Keratinocyte (primary cell): ENCODE results near the gene KHNYN. TPM values are rescaled to one million over a fixed set of nuclear protein-coding genes. Genes with fewer than 3 reads are reported as not detected.

Source experiments
- DNase-seq: peaks from one replicate; pipeline ENCODE4 v3.0.0-alpha.2; 2011; ENCODE audit warnings: low read depth, missing footprints, low spot score
- FAIRE-seq: peaks from 2 replicates; lab custom pipeline; 2011; peaks lifted over from hg19 to GRCh38; lab: Jason Lieb, UNC
- H2AFZ ChIP-seq: 2 replicates; pipeline ENCODE4 v1.6.0; 2012; ENCODE audit warnings: low read length, control low read depth, inconsistent platforms; ENCODE audit not compliant: control insufficient read depth
- H3K27ac ChIP-seq: 2 replicates; pipeline ENCODE4 v1.5.1; 2011; ENCODE audit warnings: low read length; ENCODE audit not compliant: control insufficient read depth, insufficient read depth
- H3K27me3 ChIP-seq: 3 replicates; pipeline ENCODE4 v1.6.0; 2011; ENCODE audit warnings: low read length; ENCODE audit not compliant: control insufficient read depth, insufficient read depth; ENCODE audit errors: extremely low read depth
- H3K36me3 ChIP-seq, 2 experiments: 2 replicates in 1 of 2; 3 replicates in 1 of 2; pipeline ENCODE4 v1.5.1; 2011; ENCODE audit warnings: low read length in 2 of 2, mild to moderate bottlenecking in 1 of 2; ENCODE audit not compliant: control insufficient read depth in 2 of 2, insufficient read depth in 2 of 2; ENCODE audit errors: extremely low read depth in 1 of 2
- H3K4me1 ChIP-seq: 3 replicates; pipeline ENCODE4 v1.5.1; 2011; ENCODE audit warnings: low read length; ENCODE audit not compliant: control insufficient read depth, insufficient read depth; ENCODE audit errors: extremely low read depth
- H3K4me2 ChIP-seq: 3 replicates; pipeline ENCODE4 v1.6.0; 2011; ENCODE audit warnings: low read depth, low read length; ENCODE audit not compliant: control insufficient read depth, insufficient read depth; ENCODE audit errors: extremely low read depth
- H3K4me3 ChIP-seq, 3 experiments: fragments of 200-600 bp in 1 of 3; sonication (generic) in 1 of 3; 2 replicates in 2 of 3; 3 replicates in 1 of 3; pipeline ENCODE4 v1.5.1; 2011 to 2016; ENCODE audit warnings: low read length in 3 of 3, mild to moderate bottlenecking in 3 of 3, control low read depth in 2 of 3, inconsistent platforms in 1 of 3, low read depth in 1 of 3, mixed read lengths in 1 of 3, mixed run types in 1 of 3, moderate library complexity in 1 of 3; ENCODE audit not compliant: control insufficient read depth in 2 of 3, insufficient read depth in 2 of 3; ENCODE audit errors: extremely low read depth in 1 of 3
- H3K79me2 ChIP-seq: 2 replicates; pipeline ENCODE4 v1.6.0; 2012; ENCODE audit warnings: low read length; ENCODE audit not compliant: control insufficient read depth, insufficient read depth
- H3K9ac ChIP-seq: 3 replicates; pipeline ENCODE4 v1.6.0; 2011; ENCODE audit warnings: low read length; ENCODE audit not compliant: control insufficient read depth, insufficient read depth; ENCODE audit errors: extremely low read depth
- H3K9me1 ChIP-seq: 3 replicates; pipeline ENCODE4 v1.6.0; 2011; ENCODE audit warnings: low read length; ENCODE audit not compliant: control insufficient read depth, insufficient read depth; ENCODE audit errors: extremely low read depth
- H3K9me3 ChIP-seq: 2 replicates; pipeline ENCODE4 v1.5.1; 2012; ENCODE audit warnings: low read depth, low read length; ENCODE audit not compliant: control insufficient read depth
- H4K20me1 ChIP-seq: 3 replicates; pipeline ENCODE4 v1.6.0; 2011; ENCODE audit warnings: low read length; ENCODE audit not compliant: control insufficient read depth, insufficient read depth; ENCODE audit errors: extremely low read depth
- EZH2 ChIP-seq: IDR thresholded peaks from one replicate; pipeline ENCODE4 v1.6.1; 2012; ENCODE audit warnings: inconsistent platforms, mild to moderate bottlenecking, low read length, moderate library complexity
- dilution Hi-C: fragments of 300-500 bp; cut with MboI; formaldehyde crosslinking; loops from one replicate; pipeline ENCODE4 v1.7.0; 2020; ENCODE audit warnings: low sequenced_read_pairs; ENCODE audit not compliant: extremely low pct_ligation_motif_present
- polyA plus RNA-seq, 5 experiments: library from polyadenylated mRNA; depleted of rRNA in 3 of 5; stranded (reverse) in 3 of 5; stranded (forward) in 1 of 5; unstranded in 1 of 5; fragments of >200 nt; gene quantifications; 1 replicate in 1 of 5; 2 replicates in 3 of 5; 3 replicates in 1 of 5; pipeline versions ENCODE4 v1.2.1 to v1.2.3, GENCODE V29; 2011 to 2012; ENCODE audit warnings: missing spikeins in 2 of 5, low read depth in 1 of 5, low replicate concordance in 1 of 5
- TF ChIP-seq, protein P1 (sequence below), 3 experiments: IDR thresholded peaks in 1 of 3; conservative IDR thresholded peaks in 1 of 3; optimal IDR thresholded peaks in 1 of 3; 2 replicates in 2 of 3; 3 replicates in 1 of 3; pipeline versions ENCODE3 to v1.5.1; 2011; ENCODE audit warnings: low read length in 3 of 3, mild to moderate bottlenecking in 3 of 3, moderate library complexity in 2 of 3, control low read depth in 1 of 3, inconsistent platforms in 1 of 3; ENCODE audit not compliant: insufficient read depth in 2 of 3; ENCODE audit errors: extremely low read depth in 1 of 3

KHNYN gene
- polyA plus RNA-seq, 1 donor (not counting 4 experiments of a cell fraction or from before 2014, with no cell fraction given) = 26.0 TPM

DNA sequence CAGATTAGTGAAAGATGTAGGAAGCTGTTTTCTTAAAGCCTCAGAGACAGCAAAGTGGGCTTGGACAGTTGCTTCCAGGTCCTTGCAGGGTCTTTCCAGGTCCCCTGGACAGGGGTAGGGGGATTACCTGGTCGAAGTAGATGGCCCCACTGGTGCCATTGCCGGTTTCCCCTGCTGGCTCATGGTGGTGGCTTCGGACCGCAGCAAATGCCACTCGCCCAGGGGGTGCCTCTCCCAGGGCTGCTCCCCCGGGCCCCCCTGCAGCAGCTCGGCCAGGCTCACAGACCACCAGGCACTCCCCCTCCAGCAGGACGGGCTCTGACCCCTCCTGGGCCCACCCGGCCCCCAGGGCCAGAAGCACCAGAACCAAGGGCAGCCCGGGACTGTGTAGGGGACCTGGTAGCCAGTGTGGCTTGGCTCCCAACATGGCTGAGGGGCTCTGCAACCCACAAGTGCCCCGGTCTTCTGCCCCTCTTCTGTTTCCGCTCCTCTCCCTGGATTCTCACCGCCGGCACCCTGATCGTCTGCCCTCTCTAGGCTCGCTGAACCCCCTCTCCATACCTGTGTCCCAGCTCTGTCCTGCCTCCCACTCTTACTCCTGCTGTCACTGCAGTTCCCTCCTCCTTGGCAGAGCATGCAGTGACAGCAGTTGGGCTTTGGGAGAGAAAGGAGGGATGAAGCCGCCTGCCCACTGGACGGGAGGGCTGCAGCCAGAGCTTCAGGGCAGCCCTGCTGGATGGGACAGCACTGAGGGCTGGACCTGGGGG, 943 bp upstream of the KHNYN start:
- no peak overlapping the region for H3K4me3 ChIP-seq

DNA sequence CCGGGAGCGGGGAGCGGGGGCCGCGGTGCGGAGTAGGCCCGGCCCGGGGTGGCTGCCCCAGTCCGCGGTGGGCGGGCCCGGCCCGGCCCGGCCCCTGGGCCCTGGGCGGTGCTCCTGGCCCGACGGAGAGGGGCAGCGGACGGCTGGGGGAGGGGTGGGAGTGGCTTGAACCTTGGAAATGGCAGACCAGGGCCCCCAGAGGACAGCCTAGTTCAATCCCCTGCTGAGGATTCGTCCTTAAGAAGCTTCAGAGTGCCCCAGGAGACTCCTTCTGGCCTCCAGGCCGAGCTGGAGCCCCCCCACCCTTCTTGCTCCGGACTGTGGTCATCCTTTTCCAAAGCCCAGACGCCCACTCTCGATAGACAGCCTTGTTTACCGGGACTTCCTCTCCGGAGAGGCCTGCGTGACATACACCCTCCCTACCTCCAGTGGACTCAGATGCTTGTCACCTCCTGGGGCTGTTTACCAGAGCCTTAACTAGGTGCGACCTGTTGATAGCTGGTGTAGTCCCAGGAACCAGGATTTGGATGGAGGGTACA, 458 bp downstream of the KHNYN start:
- DNase-seq (no peak), FAIRE-seq (no peak)
- Histone ChIP-seq H3K4me2 (peak overlapping the region; percentile 94), H3K9me3 (no peaks in the 10 kb centered on the region), H3K9ac (peak overlapping the region; percentile 95), H2AFZ (no peak overlapping the region), H3K79me2 (peaks cover 25% of the 10 kb centered on the region), H3K36me3 (peaks cover 13 to 27% of the 10 kb centered on the region in 2 experiments), H3K9me1 (no peaks in the 10 kb centered on the region), H3K4me1 (peaks cover 49% of the 10 kb centered on the region), H3K4me3 (peak overlapping the region; percentile 62 to 96 (median 78)), H3K27me3 (no peaks in the 10 kb centered on the region), H3K27ac (peak overlapping the region; percentile 94), H4K20me1 (no peaks in the 10 kb centered on the region)
- no peak for TF ChIP-seq EZH2
- TF ChIP-seq, protein P1, sequence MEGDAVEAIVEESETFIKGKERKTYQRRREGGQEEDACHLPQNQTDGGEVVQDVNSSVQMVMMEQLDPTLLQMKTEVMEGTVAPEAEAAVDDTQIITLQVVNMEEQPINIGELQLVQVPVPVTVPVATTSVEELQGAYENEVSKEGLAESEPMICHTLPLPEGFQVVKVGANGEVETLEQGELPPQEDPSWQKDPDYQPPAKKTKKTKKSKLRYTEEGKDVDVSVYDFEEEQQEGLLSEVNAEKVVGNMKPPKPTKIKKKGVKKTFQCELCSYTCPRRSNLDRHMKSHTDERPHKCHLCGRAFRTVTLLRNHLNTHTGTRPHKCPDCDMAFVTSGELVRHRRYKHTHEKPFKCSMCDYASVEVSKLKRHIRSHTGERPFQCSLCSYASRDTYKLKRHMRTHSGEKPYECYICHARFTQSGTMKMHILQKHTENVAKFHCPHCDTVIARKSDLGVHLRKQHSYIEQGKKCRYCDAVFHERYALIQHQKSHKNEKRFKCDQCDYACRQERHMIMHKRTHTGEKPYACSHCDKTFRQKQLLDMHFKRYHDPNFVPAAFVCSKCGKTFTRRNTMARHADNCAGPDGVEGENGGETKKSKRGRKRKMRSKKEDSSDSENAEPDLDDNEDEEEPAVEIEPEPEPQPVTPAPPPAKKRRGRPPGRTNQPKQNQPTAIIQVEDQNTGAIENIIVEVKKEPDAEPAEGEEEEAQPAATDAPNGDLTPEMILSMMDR (optimal IDR thresholded peaks at IDR 0.05 in 1 of 3, IDR thresholded peaks at IDR 0.05 in 1 of 3, conservative IDR thresholded peaks at IDR 0.05 in 1 of 3; ENCODE audit: extremely low read depth in 1 of 3, insufficient read depth in 2 of 3, low read length in 3 of 3) = no peak
- dilution Hi-C loops = no loop called here

More for the DNA sequence above, 943 bp upstream of the KHNYN start:
- TF ChIP-seq EZH2 = no peak
- TF ChIP-seq, protein P1 (optimal IDR thresholded peaks at IDR 0.05 in 1 of 3, IDR thresholded peaks at IDR 0.05 in 1 of 3, conservative IDR thresholded peaks at IDR 0.05 in 1 of 3; ENCODE audit: extremely low read depth in 1 of 3, insufficient read depth in 2 of 3, low read length in 3 of 3) = no peak
- Histone ChIP-seq H2AFZ (no peak overlapping the region), H3K79me2 (peaks cover 25% of the 10 kb centered on the region), H4K20me1 (no peaks in the 10 kb centered on the region), H3K9me3 (no peaks in the 10 kb centered on the region), H3K27ac (peak overlapping the region; percentile 94), H3K9me1 (no peaks in the 10 kb centered on the region), H3K36me3 (peaks cover 9 to 16% of the 10 kb centered on the region in 2 experiments), H3K27me3 (no peaks in the 10 kb centered on the region), H3K9ac (peak overlapping the region; percentile 95), H3K4me2 (no peak overlapping the region), H3K4me1 (peaks cover 52% of the 10 kb centered on the region)
- DNase-seq (no peak), FAIRE-seq (no peak)
- dilution Hi-C loops = no loop called here
